HG03139 (cell line): ENCODE results near the gene CHSY3.

ENCODE experiments used
- ATAC-seq: cut with Tn5 transposase; IDR thresholded peaks from one replicate; pipeline ENCODE4 v1.9.1; 2021; ENCODE audit not compliant: unreplicated experiment

The CHSY3 gene

DNA sequence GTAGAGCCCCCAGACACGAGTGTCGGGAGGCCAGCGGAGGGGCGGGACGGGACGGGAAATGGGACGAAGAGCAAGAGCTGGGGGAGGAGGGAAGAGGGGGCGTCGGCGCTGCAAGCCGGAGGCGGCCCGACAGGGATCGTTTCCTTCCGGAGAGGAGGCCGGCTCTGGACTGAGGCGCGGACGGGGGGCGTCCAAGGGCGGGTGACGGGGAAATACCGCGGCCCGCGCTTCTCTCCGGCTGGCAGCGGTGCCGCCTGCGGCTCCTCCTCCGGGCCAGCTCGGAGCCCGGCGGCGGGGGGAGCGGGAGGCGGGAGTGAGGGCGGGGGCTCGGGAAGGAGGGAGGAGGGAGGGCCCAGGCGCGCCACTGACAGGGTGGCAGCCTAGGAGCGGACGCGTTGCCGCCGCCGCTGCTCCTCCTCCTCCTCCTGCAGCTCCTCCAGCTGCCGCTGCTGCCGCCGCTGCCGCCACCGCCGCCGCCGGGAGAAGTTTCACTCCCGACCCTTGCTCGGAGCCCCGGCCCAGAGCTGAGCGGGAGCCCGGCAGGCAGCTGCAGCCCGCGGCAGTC is at the start of gene CHSY3:
TSS of gene CHSY3 (plus strand) at position 364 of the 565 bp plus-strand sequence.
- ATAC-seq = peak; percentile 61

DNA sequence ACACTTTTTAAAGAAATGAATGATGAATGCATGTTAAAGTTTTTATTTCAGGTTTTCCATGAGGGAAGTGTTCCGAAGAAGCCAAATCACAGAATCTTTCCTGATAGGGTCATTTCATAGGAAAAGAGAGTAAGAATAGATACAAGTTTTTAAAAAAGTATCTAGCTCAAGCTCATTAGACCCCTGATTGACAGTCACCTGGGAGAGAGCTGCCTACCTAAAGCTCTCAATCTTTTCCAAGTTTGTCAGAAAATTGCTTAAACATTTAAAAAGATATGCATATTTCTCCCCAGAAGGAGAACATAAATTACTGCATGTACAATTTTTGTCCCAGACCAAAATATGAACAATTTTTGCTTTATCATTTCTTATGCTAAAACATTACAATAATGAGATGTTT is 47.9 kb upstream of the CHSY3 start:
- no peak for ATAC-seq

DNA sequence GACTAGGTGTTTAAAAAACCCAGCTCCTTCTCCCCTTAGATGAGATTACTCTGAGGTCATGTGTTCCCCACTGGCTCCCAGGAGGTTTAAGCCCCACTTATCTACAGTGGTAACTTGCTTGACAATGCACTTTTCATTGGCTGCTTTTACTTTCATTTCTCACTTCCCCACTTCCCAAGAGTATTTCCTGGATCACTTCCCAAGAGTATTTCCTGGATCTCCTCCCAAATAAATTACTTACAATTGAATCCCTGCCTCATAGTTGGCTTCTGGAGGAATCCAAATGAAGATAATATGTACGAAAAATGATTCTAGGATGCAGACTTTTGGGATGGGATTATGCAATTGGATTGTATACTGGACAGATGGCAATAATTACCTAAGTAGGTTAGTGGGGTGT is 47.1 kb upstream of the CHSY3 start:
- ATAC-seq = no peak

DNA sequence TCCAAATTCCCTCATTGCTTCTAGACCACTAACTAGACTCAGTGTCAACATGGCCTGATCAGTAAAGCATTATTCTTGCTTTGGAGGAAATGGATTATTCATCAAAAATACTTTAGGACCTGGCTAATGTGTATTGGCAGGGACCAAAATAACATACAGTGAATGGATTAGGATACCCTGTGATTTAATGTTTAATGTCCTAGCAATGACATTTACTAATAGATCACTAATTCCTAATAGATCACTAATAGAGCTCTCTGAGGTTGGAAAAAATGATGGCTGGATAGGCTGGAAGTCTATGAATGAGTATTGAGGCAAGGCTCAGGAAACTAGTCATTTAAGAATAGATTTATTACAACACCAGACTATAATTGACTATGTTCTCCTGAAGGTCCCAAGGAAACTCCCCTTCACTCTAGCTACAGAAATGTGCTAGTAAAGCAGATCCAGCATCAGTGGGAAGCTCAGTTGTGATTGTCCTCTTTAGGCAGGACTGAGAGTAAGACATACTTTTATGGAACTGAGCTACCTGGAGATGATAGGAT is 46.1 kb upstream of the CHSY3 start:
- no peak for ATAC-seq

DNA sequence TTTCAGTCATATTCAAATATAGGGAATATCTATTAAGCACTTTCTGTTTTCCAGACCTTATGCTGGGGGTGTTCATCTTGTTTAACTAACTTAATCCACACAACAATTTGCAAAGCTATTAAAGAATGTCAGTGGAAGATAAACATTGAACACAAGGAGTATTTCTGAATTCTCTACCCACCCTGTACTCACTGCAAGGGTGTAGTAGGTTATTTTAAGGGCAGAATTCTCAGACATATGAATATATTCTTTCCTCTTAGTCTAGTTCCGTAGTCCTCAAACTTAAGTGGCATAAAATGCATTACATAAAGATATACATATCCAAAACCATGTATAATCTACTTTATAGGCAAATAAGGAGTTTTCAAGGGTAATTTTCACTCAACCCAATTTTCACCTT is 19.9 kb upstream of the CHSY3 start:
- ATAC-seq = no peak

DNA sequence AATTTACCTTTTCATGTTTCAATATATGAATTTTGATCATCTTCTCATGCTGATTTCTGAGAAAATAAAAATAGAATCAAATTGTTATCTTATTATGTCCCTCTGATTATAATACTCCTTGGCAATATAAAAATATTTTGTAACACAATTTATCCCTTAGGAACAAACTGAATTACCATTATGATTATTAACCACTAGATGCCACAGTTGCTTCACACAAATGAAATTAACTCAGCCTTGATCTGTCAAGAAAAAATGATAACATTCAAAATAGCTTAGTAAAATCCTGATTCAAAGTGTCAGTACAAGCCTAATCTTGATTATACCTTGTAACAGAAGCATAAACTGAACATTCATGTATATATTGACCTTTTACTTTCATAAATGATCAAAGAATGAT is 4.8 kb upstream of the CHSY3 start:
- no peak for ATAC-seq

DNA sequence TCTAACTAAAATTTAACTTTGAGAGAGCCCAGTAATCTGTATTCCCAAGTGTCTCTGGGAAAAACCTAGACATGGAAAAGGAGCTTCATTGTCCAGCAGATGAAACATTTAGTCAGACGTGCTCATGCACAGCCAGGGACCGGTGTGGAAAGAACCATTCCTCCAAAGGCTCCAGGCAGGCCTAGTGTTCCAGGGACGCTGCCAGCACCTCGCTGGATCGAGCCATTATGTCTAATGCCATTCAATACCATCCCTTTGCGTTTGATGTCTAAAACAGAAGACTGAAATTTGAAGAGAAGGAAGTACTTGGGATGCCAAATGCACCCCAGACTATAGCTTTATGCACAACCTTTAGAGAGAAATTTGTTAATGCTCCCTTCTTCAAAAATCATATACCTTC is 1.4 kb upstream of the CHSY3 start:
- ATAC-seq = no peak

DNA sequence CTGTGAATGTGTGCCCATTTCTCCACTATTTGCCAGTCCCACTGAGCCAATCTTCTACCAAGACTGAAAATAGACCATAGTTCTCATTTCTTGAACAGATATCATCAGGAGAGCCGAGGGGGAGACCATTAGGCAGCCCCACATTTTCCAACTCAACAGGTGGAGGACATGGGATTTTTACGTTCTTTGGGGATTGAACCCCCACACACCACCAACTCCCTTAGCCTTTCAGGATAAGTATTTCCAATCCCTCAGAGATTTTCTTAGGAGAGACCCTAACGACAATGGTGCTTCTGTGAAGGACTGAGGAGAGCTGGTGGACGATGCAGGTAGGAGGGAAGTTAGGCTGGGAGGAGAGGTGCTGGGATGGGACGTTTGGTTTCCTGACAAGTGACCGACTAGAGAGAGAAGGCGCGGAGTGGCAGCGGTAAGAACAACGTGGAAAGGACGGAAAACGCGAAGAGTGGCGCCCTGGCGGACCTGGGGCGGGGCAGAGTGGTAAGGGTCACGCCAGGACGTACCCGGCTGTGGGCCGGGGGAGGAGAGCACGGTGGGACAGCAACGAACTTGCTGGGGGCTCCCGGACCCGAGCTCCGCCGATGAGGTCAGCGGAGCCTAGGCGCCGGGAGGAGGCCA is 681 bp upstream of the CHSY3 start:
- ATAC-seq = no peak

DNA sequence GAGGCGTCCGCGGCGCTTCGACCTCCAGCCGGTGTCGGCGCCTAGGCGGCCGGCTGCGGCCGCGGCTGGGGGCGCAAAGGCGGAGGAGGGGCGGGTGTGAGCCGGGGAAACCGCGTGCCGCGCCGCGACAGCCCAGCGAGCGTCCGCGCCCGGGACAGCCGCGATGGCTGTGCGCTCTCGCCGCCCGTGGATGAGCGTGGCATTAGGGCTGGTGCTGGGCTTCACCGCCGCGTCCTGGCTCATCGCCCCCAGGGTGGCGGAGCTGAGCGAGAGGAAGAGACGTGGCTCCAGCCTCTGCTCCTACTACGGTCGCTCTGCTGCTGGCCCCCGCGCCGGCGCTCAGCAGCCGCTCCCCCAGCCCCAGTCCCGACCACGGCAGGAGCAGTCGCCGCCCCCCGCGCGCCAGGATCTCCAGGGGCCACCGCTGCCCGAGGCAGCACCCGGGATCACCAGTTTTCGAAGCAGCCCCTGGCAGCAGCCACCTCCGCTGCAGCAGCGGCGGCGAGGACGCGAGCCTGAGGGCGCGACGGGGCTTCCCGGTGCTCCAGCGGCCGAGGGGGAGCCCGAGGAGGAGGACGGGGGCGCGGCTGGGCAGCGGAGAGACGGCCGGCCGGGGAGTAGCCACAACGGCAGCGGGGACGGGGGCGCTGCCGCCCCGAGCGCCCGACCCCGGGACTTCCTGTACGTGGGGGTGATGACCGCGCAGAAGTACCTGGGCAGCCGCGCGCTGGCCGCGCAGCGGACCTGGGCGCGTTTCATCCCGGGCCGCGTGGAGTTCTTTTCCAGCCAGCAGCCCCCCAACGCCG is 605 bp downstream of the CHSY3 start:
- ATAC-seq = peak; percentile 14

DNA sequence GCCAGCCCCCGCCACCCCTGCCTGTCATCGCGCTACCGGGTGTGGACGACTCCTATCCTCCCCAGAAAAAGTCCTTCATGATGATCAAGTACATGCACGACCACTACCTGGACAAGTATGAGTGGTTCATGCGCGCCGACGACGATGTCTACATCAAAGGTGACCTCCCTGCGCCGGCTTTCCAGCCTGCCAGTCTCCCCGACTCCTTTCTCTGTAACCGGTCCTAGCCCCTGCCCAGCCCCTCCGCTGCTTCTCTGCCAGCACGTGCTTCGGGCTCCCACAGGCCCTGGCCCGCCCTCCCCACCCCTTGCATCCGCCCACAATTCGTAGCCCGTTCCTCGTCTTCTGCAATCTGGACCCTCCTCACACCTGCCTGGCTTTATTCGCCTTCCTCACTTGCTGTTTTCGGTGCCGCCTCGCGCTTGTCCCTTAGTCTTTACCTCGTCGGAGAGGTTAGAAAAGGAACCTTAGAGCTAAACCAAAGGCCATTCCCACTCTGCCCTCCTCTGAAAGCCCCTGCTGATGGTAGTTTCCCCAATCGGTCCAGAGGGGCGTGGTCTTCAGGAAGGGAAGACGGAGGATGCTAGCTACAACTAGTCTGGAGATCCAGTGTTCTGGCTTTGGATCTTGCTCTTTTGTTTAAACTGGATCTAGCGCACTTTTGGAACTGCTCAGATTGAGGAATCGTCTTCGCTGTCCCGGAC is 1.4 kb downstream of the CHSY3 start:
- no peak for ATAC-seq

DNA sequence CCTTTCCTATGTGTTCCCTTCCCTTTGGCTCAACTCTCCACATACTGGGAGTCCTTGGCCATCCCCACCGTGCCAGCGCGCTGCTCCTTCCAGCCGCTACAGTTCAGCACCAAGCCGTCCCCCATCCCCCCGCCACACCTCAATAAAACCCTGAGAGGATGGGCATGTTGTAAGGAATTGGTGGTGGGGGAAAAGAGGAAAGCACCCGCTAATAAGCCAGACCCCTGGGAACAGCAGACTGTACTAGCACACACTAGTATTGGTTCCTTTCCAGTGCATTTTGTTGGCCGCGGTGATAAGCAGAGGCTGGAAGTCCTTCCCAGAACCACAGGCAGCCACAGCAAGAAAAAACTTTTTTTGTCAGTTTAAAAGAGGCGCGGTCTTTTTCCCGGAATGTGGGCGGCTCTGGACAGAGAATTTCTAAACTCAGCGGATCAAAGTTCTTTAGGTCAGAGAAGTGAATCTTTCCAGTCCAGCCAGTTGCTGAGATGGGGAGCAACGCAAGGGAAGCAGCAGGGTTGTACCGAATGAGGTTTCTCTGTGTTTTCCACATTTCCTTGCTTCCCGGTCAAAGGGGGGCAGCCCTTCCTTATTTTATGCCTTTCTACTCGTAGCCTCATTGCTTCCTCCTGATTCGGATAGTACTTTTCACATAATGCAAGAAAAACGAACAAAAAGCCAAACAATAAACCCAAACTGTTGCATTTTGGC is 2.1 kb downstream of the CHSY3 start:
- ATAC-seq = no peak

DNA sequence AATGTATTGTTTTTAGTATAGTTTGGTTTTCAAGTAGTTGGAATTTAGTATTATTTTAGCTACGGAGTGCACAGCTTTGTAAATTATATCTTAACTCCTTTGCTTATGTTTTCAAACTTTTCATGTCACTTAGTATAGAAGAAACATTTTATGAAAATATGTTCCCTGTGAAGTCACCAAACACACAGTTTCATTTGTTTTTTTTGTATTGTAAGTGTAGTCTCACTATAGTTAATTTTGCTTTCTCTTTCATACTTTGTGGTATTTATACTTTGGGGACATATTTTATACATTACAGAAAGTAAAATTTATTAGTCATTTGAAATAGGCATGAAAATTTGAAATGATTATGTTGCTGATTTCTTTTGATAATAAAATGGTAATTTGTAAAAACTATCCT is 5.0 kb downstream of the CHSY3 start:
- no peak for ATAC-seq

DNA sequence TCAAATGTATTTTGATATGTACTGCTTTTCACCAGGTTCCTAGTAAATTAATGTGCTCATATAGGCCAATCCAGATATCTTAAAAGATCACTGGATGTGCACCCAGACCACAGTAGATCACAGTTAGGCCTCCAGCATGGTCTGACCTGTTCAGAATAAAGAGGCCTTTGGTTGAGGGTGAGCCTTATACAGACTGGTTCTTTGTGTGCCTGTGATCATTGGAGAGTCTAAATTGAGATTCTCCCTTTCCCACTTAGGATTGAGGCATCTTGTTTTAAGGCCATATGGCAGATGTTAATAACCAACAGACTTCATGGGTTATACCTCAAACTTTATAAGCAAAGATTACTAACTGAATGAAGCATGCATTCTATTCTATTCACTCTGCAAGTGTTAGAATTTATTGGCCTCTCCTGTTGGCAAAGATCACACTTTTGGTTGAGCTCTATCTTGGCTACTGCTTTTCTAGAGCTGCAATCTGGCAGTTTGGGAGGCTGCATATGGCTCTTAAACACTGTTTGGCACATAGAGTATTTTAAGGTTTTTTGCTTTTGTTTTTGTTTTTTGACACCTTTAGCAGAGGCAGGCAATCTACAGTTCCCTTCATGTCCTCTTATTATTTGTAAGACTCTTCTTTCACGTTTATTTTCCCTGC is 8.5 kb downstream of the CHSY3 start:
- no peak for ATAC-seq

DNA sequence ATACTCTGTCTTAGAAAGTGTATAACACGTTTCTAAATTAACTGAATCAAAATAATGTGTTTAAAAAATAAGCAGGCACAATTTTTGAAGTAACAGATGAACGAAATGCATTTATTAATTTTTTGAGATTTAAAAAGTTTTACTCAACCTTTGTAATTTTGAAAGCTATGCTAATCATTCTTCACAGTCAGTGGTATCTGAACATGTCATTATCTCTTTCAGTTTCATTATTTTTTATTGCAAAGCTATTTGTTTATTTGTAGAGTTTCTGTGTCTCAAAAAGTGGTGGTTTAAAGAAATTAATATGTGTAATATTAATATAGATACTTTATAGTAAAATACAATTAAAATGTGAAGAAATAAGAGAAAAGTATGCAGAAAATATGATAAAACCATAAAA is 11.2 kb downstream of the CHSY3 start:
- ATAC-seq = no peak

DNA sequence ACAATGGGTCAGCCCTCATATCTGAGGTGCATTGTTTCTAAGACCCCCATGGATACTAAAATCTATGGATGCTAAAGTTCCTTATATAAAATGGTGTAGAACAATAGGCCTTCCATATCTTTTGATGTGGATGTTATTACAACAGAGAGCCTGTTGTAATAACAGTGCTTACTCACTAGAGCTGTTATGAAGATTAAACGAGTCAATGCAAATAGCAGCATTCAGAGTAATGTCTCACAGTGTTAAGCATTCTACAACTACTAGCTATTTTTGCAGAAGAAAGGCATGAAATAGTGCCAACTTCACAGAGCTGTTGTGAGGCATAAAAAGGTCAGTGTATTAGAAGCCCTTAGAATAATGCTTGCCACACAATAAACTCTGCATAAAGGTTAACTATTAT is 13.0 kb downstream of the CHSY3 start:
- no peak for ATAC-seq

DNA sequence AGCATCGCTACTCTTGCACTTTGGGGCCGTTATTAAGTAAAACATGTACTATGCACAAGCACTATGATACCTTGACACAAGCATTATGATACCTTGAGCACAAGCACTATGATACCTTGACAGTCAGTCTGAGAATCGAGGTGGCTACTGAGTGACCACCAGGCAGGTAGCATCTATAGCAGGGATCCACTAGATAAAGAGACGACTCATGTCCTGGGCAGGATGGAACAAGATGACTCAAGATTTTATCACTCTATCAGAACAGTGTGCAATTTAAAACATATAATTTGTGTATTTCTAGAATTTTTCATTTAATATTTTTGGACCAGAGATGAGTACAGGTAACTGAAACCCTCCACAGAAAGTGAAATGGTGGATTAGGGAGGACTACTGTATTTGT is 16.9 kb downstream of the CHSY3 start:
- ATAC-seq = no peak

DNA sequence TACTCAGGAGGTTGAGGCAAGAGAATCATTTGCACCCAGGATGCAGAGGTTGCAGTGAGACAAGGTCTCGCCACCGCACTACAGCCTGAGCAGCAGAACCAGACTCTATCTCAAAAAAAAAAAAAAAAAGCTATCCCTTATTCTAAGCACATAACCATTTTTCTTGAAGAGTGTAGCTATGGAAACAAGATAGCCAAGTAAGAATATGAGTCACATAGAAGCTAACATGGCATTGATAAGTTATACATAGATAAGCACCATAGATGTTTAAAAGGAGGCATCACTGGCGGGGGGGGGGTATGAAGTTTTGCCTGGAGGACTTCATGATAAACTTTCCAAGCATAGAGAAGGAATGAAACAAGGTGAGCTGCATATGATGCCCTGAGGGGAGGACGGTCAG is 26.0 kb downstream of the CHSY3 start:
- ATAC-seq = no peak

DNA sequence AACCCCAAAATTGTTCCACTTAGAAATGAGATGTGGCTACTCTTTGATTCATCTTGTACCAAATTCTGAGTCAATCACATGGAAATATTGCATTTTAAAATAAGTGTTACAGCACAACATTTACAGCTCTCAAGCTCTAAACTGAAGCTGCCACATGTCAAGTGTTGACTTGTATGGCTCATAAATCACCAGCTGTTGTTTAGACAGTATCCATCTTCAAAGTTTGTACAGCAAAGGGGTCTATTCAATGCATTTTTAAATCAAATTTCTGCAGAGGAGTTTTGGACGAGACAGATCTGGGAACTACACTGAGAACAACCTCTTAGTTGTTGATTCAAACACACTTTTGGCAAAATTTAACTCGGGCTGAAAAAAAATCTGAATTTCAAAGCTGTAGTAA is 31.4 kb downstream of the CHSY3 start:
- no peak for ATAC-seq

DNA sequence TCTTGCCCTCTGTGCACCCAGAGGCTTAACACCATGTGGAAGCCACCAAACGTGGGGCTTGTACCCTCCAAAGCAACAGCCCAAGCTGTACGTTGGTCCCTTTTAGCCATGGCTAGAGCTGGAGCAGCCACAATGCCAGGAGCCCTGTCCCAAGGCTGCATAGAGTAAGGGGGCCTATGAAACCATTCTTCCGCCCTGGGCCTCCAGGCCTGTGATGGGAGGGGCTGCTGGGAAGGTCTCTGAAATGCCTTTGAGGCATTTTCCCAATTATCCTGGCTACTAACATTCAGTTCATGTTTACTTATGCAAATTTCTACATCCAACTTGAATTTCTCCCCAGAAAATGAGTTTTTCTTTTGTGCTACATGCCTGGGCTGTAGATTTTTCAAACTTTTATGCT is 33.8 kb downstream of the CHSY3 start:
- ATAC-seq = no peak

DNA sequence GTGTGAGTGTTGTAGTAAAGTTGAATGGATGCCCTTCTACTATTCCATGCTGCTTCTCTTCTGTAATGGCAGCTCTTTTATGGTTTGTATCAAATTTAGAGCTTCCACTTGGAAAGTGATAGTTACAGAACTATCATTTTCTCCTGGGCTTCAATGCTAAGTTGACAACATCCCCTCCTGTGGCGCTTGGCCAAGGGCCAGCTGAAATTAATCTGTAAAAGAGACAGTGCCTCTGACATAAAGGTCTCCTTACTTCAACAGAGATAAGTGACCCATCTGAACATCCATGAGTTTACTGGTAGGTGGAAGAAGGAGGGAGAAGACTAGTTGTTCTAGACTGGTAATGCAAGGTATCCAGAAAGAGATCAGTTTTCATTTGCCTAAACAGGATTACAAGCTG is 39.7 kb downstream of the CHSY3 start:
- ATAC-seq = no peak
